ENCODE results near the gene RFX6.

The RFX6 gene

DNA sequence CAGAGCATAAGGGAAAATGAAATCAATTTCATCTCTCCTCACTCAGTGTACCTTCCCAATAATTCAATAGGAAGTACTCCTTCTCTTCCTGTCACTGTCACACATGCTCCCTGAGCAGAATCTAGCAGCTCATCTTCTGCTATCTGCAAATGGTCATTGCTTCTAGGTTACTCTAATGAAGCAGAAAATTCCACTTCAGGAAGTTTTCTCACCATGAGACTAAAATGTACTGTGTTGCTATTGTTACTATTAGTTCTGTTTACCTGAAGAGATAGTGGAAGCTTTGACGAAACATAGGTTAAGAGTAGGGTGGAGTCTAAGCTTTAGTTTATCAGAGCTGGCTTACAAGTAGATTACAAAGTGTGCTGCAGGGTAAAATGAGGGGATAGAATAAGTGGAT lies 52.8 kb downstream of the RFX6 start:
- no peak for DNase-seq (ENCODE audit: low read depth in 1 of 2, low spot score in 1 of 2)
- H3K4me3 ChIP-seq (replicated peaks; ENCODE audit: insufficient read depth, low read length), result no peak overlapping the region
- H3K27ac ChIP-seq (replicated peaks), result no peak overlapping the region
- no peaks in the 10 kb centered on the region for H3K27me3 ChIP-seq (ENCODE audit: insufficient read depth, poor library complexity, severe bottlenecking)
- TF ChIP-seq CTCF (IDR thresholded peaks at IDR 0.05; ENCODE audit: insufficient read depth, low read length) (no peak), REST (IDR thresholded peaks at IDR 0.05; ENCODE audit: insufficient replicate concordance, low read depth) (no peak), SPI1 (IDR thresholded peaks at IDR 0.05; ENCODE audit: borderline replicate concordance, low read depth) (no peak), POLR2AphosphoS5 (IDR thresholded peaks at IDR 0.05; ENCODE audit: low read depth) (no peak), GABPA (IDR thresholded peaks at IDR 0.05; ENCODE audit: low read depth) (no peak)

DNA sequence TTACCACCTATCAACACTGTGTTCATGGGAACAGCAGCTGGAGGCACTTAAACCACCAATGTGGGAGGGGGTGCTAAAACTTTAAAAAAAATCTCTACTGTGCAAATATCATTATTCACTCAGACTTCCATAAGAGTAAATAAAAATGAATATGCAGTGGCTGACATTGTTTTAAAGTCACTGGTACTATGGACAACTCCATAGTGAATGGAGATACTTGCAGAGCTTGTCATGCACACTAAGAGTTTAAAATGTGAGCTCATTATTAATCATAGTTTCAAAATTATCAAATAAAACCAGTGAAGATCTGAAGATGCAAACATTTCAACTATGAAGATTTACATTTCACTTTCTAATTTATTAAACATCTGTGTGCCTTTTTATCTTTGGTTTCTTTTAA lies 54.4 kb downstream of the RFX6 start:
- no peak overlapping the region for H3K27ac ChIP-seq (replicated peaks)
- TF ChIP-seq POLR2AphosphoS5 (IDR thresholded peaks at IDR 0.05; ENCODE audit: low read depth) (no peak), GABPA (IDR thresholded peaks at IDR 0.05; ENCODE audit: low read depth) (no peak), REST (IDR thresholded peaks at IDR 0.05; ENCODE audit: insufficient replicate concordance, low read depth) (no peak), SPI1 (IDR thresholded peaks at IDR 0.05; ENCODE audit: borderline replicate concordance, low read depth) (no peak), CTCF (IDR thresholded peaks at IDR 0.05; ENCODE audit: insufficient read depth, low read length) (no peak)
- DNase-seq (ENCODE audit: low read depth in 1 of 2, low spot score in 1 of 2), result no peak
- H3K27me3 ChIP-seq (ENCODE audit: insufficient read depth, poor library complexity, severe bottlenecking), result no peaks in the 10 kb centered on the region
- no peak overlapping the region for H3K4me3 ChIP-seq (replicated peaks; ENCODE audit: insufficient read depth, low read length)

DNA sequence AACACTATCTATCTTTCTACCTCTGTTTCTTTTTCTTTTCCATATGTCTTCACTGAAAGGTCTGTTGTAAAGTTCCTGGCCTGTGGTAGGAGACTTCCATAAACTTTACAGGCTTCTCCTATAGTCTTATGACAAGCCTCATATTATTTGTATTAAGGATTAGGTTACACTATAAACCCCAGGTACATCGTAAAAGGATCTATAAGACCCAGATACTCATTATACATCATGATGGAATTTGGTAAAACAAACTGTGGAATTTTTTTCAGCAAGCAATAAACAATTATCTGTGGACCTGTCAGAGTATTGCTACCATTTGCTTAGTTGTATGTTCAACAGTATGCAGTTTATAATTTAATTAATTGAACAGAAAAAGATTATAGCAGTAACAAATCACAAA lies 55.5 kb downstream of the RFX6 start:
- Histone ChIP-seq H3K27ac (replicated peaks) (no peak overlapping the region), H3K4me3 (replicated peaks; ENCODE audit: insufficient read depth, low read length) (no peak overlapping the region), H3K27me3 (ENCODE audit: insufficient read depth, poor library complexity, severe bottlenecking) (no peaks in the 10 kb centered on the region)
- no peak for DNase-seq (ENCODE audit: low read depth in 1 of 2, low spot score in 1 of 2)
- TF ChIP-seq GABPA (IDR thresholded peaks at IDR 0.05; ENCODE audit: low read depth), result no peak
- no peak for TF ChIP-seq POLR2AphosphoS5 (IDR thresholded peaks at IDR 0.05; ENCODE audit: low read depth)
- TF ChIP-seq SPI1 (IDR thresholded peaks at IDR 0.05; ENCODE audit: borderline replicate concordance, low read depth), result no peak
- no peak for TF ChIP-seq CTCF (IDR thresholded peaks at IDR 0.05; ENCODE audit: insufficient read depth, low read length)
- no peak for TF ChIP-seq REST (IDR thresholded peaks at IDR 0.05; ENCODE audit: insufficient replicate concordance, low read depth)
